ENCODE results near the gene FGD3.

DNA sequence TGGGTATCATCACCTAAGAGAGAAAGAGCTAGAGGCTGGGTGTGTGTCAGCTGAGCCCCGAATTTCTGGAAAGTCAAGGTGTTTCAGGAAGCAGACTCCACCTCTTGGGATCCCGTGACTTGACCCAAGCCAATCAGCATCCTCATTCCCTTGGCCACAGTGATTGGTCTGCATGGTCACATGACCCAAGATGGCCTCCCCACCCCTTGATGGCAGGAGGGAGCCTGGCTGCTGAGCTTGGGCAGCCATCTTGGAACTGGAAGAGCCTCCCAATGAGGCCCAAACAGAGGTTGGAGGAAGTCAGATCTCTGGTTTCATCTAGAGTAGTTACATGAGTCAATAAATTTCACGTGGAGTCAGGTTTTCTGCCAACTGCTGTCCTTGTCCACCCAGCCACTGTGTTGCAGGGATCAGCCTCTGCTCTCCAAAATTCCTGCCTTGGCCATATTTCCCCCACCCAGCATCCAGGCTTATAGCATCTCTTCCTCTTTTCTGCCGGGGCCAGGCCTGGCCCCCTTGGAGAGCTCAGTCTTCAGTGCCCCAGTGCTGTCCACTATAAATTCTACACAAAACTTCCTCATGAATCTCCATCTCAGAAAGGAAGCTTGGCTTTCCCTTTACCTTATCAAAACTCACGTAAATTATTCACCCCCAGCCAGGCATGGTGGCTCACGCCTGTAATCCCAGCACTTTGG is 93.9 kb downstream of the FGD3 start:
- TF ChIP-seq POLR2A (IDR thresholded peaks at IDR 0.05) (no peak), POLR2AphosphoS5 (IDR thresholded peaks at IDR 0.05) (no peak)

All from spleen (tissue), 3 donors.